ENCODE results near the gene DDN. TPM values are rescaled to one million over a fixed set of nuclear protein-coding genes. Genes with fewer than 3 reads are reported as not detected.

The DDN gene
- total RNA-seq, 1 experiment from 2014 or later: 0.35 TPM

- DNase-seq: no peak
- no peaks in the 10 kb centered on the region for H3K79me1 ChIP-seq (ENCODE audit: insufficient read depth, low read depth, low read length, poor library complexity, severe bottlenecking)
- no peaks in the 10 kb centered on the region for H3K9me3 ChIP-seq (ENCODE audit: control insufficient read depth, low read depth, low read length)
- no peak overlapping the region for H3K4ac ChIP-seq (ENCODE audit: low read depth, low read length)
- no peak overlapping the region for H2BK120ac ChIP-seq (ENCODE audit: low read depth, low read length, poor library complexity, severe bottlenecking)
- H2BK20ac ChIP-seq (ENCODE audit: low read depth, low read length, poor library complexity, severe bottlenecking): no peak overlapping the region
- H2BK12ac ChIP-seq (ENCODE audit: insufficient read length, low read depth, low read length): no peak overlapping the region
- no peak overlapping the region for H2AFZ ChIP-seq (ENCODE audit: low read length)
- H3K56ac ChIP-seq (ENCODE audit: insufficient read length, low read depth, low read length): no peak overlapping the region
- H3K23me2 ChIP-seq (ENCODE audit: insufficient read length, low read depth, low read length, poor library complexity, severe bottlenecking): peaks cover 8% of the 10 kb centered on the region
- no peak overlapping the region for H3K9ac ChIP-seq (ENCODE audit: extremely low read depth, insufficient read length, low read length)
- H3K79me2 ChIP-seq (ENCODE audit: insufficient read depth, low read length): no peaks in the 10 kb centered on the region
- no peak overlapping the region for H2AK5ac ChIP-seq (ENCODE audit: insufficient read length, low read length)
- H3K4me1 Mint-ChIP-seq: peaks cover 13 to 14% of the 10 kb centered on the region in 2 experiments
- no peaks in the 10 kb centered on the region; the same call in 1 of the 2 replicates for H3K27me3 Mint-ChIP-seq (ENCODE audit: low read depth)
- H4K5ac ChIP-seq (ENCODE audit: insufficient read length, low read depth, low read length): no peak overlapping the region
- no peak overlapping the region for H4K8ac ChIP-seq (replicated peaks; ENCODE audit: insufficient read length, low read depth, low read length)
- no peaks in the 10 kb centered on the region for H3K9me3 Mint-ChIP-seq
- no CpG with 5 or more reads among the region's 15 CpGs for WGBS (ENCODE audit: extremely low coverage, insufficient read length, low lambda C conversion rate)
- H4K91ac ChIP-seq (ENCODE audit: insufficient read length, low read depth, low read length): no peak overlapping the region
- no peaks in the 10 kb centered on the region; the same call in 1 of the 2 replicates for H3K27me3 ChIP-seq (ENCODE audit: insufficient read depth, low read length)
- no peak overlapping the region for H2BK15ac ChIP-seq (ENCODE audit: low read depth, low read length)
- H2BK5ac ChIP-seq (ENCODE audit: insufficient read length, low read length): no peak overlapping the region
- H3K4me2 ChIP-seq (ENCODE audit: insufficient read depth, insufficient read length, low read length): no peak overlapping the region
- no peaks in the 10 kb centered on the region for H3K4me1 ChIP-seq (ENCODE audit: insufficient read depth, low read length)
- no peak for TF ChIP-seq CTCF (conservative IDR thresholded peaks at IDR 0.05)
- no peak overlapping the region for H3K4me3 Mint-ChIP-seq
- H3K36me3 Mint-ChIP-seq (ENCODE audit: insufficient read depth in 1 of 3, low read depth in 3 of 3): peaks cover 32 to 67% (median 62%) of the 10 kb centered on the region in 3 experiments
- H3K27ac Mint-ChIP-seq: no peak overlapping the region; a peak in 1 of 7 replicates
- H3K23ac ChIP-seq (ENCODE audit: insufficient read length, low read depth, low read length): no peak overlapping the region
- H3K27ac ChIP-seq (ENCODE audit: insufficient read length, low read depth, low read length): no peak overlapping the region
- H3K18ac ChIP-seq (ENCODE audit: insufficient read length, low read depth, low read length): no peak overlapping the region
- no peaks in the 10 kb centered on the region for H4K20me1 ChIP-seq (ENCODE audit: control insufficient read depth, insufficient read depth, insufficient read length)
- H3K14ac ChIP-seq (ENCODE audit: insufficient read depth, low read length): no peak overlapping the region
- no peak overlapping the region for H3T11ph ChIP-seq (ENCODE audit: low read length)
Observed at GRCh38 chr12:49022558-49023178, 23.5 kb upstream of the DDN start.
